Measurements from ENCODE around the gene NFATC2.

- TF ChIP-seq REST (IDR thresholded peaks at IDR 0.05; ENCODE audit: low read depth) (no peak), EP300 (IDR thresholded peaks at IDR 0.05; ENCODE audit: borderline replicate concordance) (no peak), RAD21 (IDR thresholded peaks at IDR 0.05; ENCODE audit: low read depth) (no peak), YY1 (IDR thresholded peaks at IDR 0.05; ENCODE audit: low read depth) (no peak)
Measured at GRCh38 chr20:51484141-51484815, 58.2 kb downstream of the NFATC2 start.
